Keratinocyte (primary cell): ENCODE measurements around the gene SAPCD1. TPM values are rescaled to one million over a fixed set of nuclear protein-coding genes. Genes with fewer than 3 reads are reported as not detected.

Experiments used
- DNase-seq: peaks from one replicate; pipeline ENCODE4 v3.0.0-alpha.2; 2011; ENCODE audit warnings: low read depth, missing footprints, low spot score
- FAIRE-seq: peaks from 2 replicates; lab custom pipeline; 2011; peaks lifted over from hg19 to GRCh38; lab: Jason Lieb, UNC
- H2AFZ ChIP-seq: 2 replicates; pipeline ENCODE4 v1.6.0; 2012; ENCODE audit warnings: low read length, control low read depth, inconsistent platforms; ENCODE audit not compliant: control insufficient read depth
- H3K27ac ChIP-seq: 2 replicates; pipeline ENCODE4 v1.5.1; 2011; ENCODE audit warnings: low read length; ENCODE audit not compliant: control insufficient read depth, insufficient read depth
- H3K27me3 ChIP-seq: 3 replicates; pipeline ENCODE4 v1.6.0; 2011; ENCODE audit warnings: low read length; ENCODE audit not compliant: control insufficient read depth, insufficient read depth; ENCODE audit errors: extremely low read depth
- H3K36me3 ChIP-seq, 2 experiments: 2 replicates in 1 of 2; 3 replicates in 1 of 2; pipeline ENCODE4 v1.5.1; 2011; ENCODE audit warnings: low read length in 2 of 2, mild to moderate bottlenecking in 1 of 2; ENCODE audit not compliant: control insufficient read depth in 2 of 2, insufficient read depth in 2 of 2; ENCODE audit errors: extremely low read depth in 1 of 2
- H3K4me1 ChIP-seq: 3 replicates; pipeline ENCODE4 v1.5.1; 2011; ENCODE audit warnings: low read length; ENCODE audit not compliant: control insufficient read depth, insufficient read depth; ENCODE audit errors: extremely low read depth
- H3K4me2 ChIP-seq: 3 replicates; pipeline ENCODE4 v1.6.0; 2011; ENCODE audit warnings: low read depth, low read length; ENCODE audit not compliant: control insufficient read depth, insufficient read depth; ENCODE audit errors: extremely low read depth
- H3K4me3 ChIP-seq, 3 experiments: fragments of 200-600 bp in 1 of 3; sonication (generic) in 1 of 3; 2 replicates in 2 of 3; 3 replicates in 1 of 3; pipeline ENCODE4 v1.5.1; 2011 to 2016; ENCODE audit warnings: low read length in 3 of 3, mild to moderate bottlenecking in 3 of 3, control low read depth in 2 of 3, inconsistent platforms in 1 of 3, low read depth in 1 of 3, mixed read lengths in 1 of 3, mixed run types in 1 of 3, moderate library complexity in 1 of 3; ENCODE audit not compliant: control insufficient read depth in 2 of 3, insufficient read depth in 2 of 3; ENCODE audit errors: extremely low read depth in 1 of 3
- H3K79me2 ChIP-seq: 2 replicates; pipeline ENCODE4 v1.6.0; 2012; ENCODE audit warnings: low read length; ENCODE audit not compliant: control insufficient read depth, insufficient read depth
- H3K9ac ChIP-seq: 3 replicates; pipeline ENCODE4 v1.6.0; 2011; ENCODE audit warnings: low read length; ENCODE audit not compliant: control insufficient read depth, insufficient read depth; ENCODE audit errors: extremely low read depth
- H3K9me1 ChIP-seq: 3 replicates; pipeline ENCODE4 v1.6.0; 2011; ENCODE audit warnings: low read length; ENCODE audit not compliant: control insufficient read depth, insufficient read depth; ENCODE audit errors: extremely low read depth
- H3K9me3 ChIP-seq: 2 replicates; pipeline ENCODE4 v1.5.1; 2012; ENCODE audit warnings: low read depth, low read length; ENCODE audit not compliant: control insufficient read depth
- H4K20me1 ChIP-seq: 3 replicates; pipeline ENCODE4 v1.6.0; 2011; ENCODE audit warnings: low read length; ENCODE audit not compliant: control insufficient read depth, insufficient read depth; ENCODE audit errors: extremely low read depth
- CTCF ChIP-seq, 3 experiments: IDR thresholded peaks in 1 of 3; conservative IDR thresholded peaks in 1 of 3; optimal IDR thresholded peaks in 1 of 3; 2 replicates in 2 of 3; 3 replicates in 1 of 3; pipeline versions ENCODE3 to v1.5.1; 2011; ENCODE audit warnings: low read length in 3 of 3, mild to moderate bottlenecking in 3 of 3, moderate library complexity in 2 of 3, control low read depth in 1 of 3, inconsistent platforms in 1 of 3; ENCODE audit not compliant: insufficient read depth in 2 of 3; ENCODE audit errors: extremely low read depth in 1 of 3
- EZH2 ChIP-seq: IDR thresholded peaks from one replicate; pipeline ENCODE4 v1.6.1; 2012; ENCODE audit warnings: inconsistent platforms, mild to moderate bottlenecking, low read length, moderate library complexity
- dilution Hi-C: fragments of 300-500 bp; cut with MboI; formaldehyde crosslinking; loops from one replicate; pipeline ENCODE4 v1.7.0; 2020; ENCODE audit warnings: low sequenced_read_pairs; ENCODE audit not compliant: extremely low pct_ligation_motif_present
- polyA plus RNA-seq, 5 experiments: library from polyadenylated mRNA; depleted of rRNA in 3 of 5; stranded (reverse) in 3 of 5; stranded (forward) in 1 of 5; unstranded in 1 of 5; fragments of >200 nt; gene quantifications; 1 replicate in 1 of 5; 2 replicates in 3 of 5; 3 replicates in 1 of 5; pipeline versions ENCODE4 v1.2.1 to v1.2.3, GENCODE V29; 2011 to 2012; ENCODE audit warnings: missing spikeins in 2 of 5, low read depth in 1 of 5, low replicate concordance in 1 of 5

The SAPCD1 gene
- polyA plus RNA-seq, 1 donor (not counting 4 experiments of a cell fraction or from before 2014, with no cell fraction given), result 2.1 TPM

- Histone ChIP-seq H3K36me3 (peaks cover 29 to 43% of the 10 kb centered on the region in 2 experiments), H3K27ac (no peak overlapping the region), H3K4me1 (peaks cover 25% of the 10 kb centered on the region), H3K9ac (no peak overlapping the region), H3K9me1 (peaks cover 4% of the 10 kb centered on the region), H3K79me2 (peaks cover 26% of the 10 kb centered on the region), H2AFZ (no peak overlapping the region), H3K9me3 (no peaks in the 10 kb centered on the region), H4K20me1 (peaks cover 19% of the 10 kb centered on the region), H3K4me2 (peak overlapping the region; percentile 91), H3K27me3 (no peaks in the 10 kb centered on the region), H3K4me3 (no peak overlapping the region)
- dilution Hi-C loops, result no loop called here
- DNase-seq (no peak), FAIRE-seq (no peak)
- no peak for TF ChIP-seq EZH2
- no peak for TF ChIP-seq CTCF (optimal IDR thresholded peaks at IDR 0.05 in 1 of 3, IDR thresholded peaks at IDR 0.05 in 1 of 3, conservative IDR thresholded peaks at IDR 0.05 in 1 of 3; ENCODE audit: extremely low read depth in 1 of 3, insufficient read depth in 2 of 3, low read length in 3 of 3)
Measured at GRCh38 chr6:31730631-31731086, 31.8 kb upstream of the SAPCD1 start.

GRCh38 chr6:31732029-31732428, 30.4 kb upstream of the SAPCD1 start:
- no peaks in the 10 kb centered on the region for H3K9me3 ChIP-seq
- H3K79me2 ChIP-seq, result peaks cover 39% of the 10 kb centered on the region
- no peaks in the 10 kb centered on the region for H3K27me3 ChIP-seq
- peaks cover 30% of the 10 kb centered on the region for H3K4me1 ChIP-seq
- H3K4me2 ChIP-seq, result no peak overlapping the region
- no peak for FAIRE-seq
- H4K20me1 ChIP-seq, result peaks cover 19% of the 10 kb centered on the region
- H3K27ac ChIP-seq, result no peak overlapping the region
- DNase-seq, result no peak
- H3K9me1 ChIP-seq, result peaks cover 4% of the 10 kb centered on the region
- no peak for TF ChIP-seq CTCF (optimal IDR thresholded peaks at IDR 0.05 in 1 of 3, IDR thresholded peaks at IDR 0.05 in 1 of 3, conservative IDR thresholded peaks at IDR 0.05 in 1 of 3; ENCODE audit: extremely low read depth in 1 of 3, insufficient read depth in 2 of 3, low read length in 3 of 3)
- TF ChIP-seq EZH2, result no peak
- dilution Hi-C loops, result no loop called here
- H3K4me3 ChIP-seq, result no peak overlapping the region
- no peak overlapping the region for H3K9ac ChIP-seq
- H3K36me3 ChIP-seq, result peaks cover 29 to 42% of the 10 kb centered on the region in 2 experiments
- H2AFZ ChIP-seq, result no peak overlapping the region
